ENCODE results near the gene ACOT9.

ACOT9 gene

DNA sequence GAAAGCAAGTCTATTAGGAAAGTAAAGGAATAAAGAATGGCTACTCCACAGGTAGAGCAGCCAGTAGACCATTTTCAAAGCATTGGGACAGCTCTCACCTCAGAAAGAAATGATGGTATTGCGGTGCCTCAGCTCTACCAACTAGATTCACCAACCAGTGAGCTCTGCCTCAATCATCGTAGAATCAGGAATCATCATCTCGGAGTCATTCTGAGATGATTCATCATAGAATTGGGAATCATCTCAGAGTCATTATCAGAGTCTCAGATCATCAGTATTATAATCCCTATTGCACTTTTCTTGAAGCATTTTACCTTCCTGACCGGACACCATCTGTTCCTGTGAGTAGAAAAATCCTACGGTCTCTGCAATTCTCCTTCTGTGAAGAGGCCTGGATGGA is 22.4 kb upstream of the ACOT9 start:
- no peak for DNase-seq (ENCODE audit: low spot score)
- H3K4me3 ChIP-seq = no peak overlapping the region
- TF ChIP-seq, protein P1, sequence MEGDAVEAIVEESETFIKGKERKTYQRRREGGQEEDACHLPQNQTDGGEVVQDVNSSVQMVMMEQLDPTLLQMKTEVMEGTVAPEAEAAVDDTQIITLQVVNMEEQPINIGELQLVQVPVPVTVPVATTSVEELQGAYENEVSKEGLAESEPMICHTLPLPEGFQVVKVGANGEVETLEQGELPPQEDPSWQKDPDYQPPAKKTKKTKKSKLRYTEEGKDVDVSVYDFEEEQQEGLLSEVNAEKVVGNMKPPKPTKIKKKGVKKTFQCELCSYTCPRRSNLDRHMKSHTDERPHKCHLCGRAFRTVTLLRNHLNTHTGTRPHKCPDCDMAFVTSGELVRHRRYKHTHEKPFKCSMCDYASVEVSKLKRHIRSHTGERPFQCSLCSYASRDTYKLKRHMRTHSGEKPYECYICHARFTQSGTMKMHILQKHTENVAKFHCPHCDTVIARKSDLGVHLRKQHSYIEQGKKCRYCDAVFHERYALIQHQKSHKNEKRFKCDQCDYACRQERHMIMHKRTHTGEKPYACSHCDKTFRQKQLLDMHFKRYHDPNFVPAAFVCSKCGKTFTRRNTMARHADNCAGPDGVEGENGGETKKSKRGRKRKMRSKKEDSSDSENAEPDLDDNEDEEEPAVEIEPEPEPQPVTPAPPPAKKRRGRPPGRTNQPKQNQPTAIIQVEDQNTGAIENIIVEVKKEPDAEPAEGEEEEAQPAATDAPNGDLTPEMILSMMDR (IDR thresholded peaks at IDR 0.05) = no peak
- H3K27ac ChIP-seq = no peak overlapping the region

DNA sequence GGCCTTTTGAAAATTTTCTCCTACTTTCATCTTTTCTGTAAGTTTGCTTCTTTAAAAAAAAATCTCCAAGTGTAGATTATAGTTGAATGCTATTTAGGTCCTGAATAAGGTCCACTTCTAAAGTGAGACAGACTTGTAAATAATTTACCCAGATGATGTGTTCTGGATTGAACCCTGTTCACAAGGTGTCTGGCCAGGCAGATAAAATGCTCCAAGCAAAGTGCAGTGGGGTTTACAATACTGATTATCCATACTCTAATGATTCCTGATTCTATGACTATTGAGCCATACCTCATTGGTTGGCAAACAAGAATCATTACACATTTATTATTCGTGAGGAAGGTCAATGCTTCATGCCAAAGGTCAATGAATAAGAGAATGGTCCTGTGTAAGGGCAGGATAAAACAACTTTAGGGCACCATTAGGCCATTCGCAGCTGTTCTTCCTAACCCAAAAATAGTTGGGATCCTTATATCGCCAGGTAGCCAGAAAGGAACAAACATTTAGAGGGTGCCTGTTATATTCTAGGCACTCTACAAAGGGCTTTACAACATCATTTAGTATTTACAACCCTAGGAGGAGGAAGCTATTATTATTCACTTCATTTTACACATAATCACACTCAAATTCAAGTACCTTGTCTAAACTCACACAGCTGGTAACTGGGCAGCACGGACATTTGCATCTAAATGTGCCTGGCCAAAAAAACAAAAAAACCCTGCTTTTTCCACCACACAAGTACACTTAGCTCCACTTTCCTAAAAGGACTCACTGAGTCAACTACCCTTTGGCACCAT is 21.3 kb upstream of the ACOT9 start:
- Histone ChIP-seq H3K27ac (no peak overlapping the region), H3K4me3 (no peak overlapping the region)
- no peak for DNase-seq (ENCODE audit: low spot score)
- TF ChIP-seq, protein P1 (IDR thresholded peaks at IDR 0.05) = no peak

DNA sequence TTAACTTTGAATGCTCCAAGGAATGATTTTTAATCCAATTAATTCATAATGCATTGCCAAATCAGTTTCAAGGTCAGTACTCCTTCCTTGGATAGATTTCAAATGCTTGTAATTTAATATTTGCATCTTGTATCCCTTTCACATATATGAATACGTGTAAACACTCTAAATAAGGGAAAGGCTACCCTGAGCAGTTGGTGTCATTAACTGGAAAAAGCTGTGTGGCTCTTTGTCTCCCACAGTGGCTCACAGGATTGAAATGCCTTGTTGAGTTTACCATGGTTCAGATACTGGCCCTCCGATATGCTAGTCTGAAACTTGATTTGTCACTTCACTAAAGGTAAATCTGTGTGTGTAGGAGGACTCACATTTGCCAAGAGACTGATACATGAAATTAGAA is 16.7 kb upstream of the ACOT9 start:
- DNase-seq (ENCODE audit: low spot score) = no peak
- no peak overlapping the region for H3K4me3 ChIP-seq
- TF ChIP-seq, protein P1 (IDR thresholded peaks at IDR 0.05) = no peak
- no peak overlapping the region for H3K27ac ChIP-seq

DNA sequence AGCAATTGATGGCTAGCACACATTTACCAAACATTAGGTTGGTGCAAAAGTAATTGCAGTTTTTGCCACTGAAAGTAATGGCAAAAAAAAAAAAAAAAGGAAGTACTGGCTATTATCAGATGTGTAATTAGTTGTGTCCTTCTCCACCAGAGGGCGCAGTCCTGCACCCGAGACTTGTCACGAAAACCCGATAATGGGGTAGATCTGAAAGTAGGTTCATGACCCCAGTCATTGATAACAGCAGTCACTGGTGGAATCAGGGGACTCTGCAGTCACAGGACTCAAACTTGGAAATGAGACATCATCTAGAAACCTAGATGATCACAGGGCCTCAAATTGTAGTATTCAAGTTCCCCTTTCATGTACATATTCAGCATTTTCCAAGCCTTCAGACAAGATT is 13.1 kb upstream of the ACOT9 start:
- DNase-seq (ENCODE audit: low spot score) = no peak
- TF ChIP-seq, protein P1 (IDR thresholded peaks at IDR 0.05) = no peak
- H3K27ac ChIP-seq = no peak overlapping the region
- no peak overlapping the region for H3K4me3 ChIP-seq

DNA sequence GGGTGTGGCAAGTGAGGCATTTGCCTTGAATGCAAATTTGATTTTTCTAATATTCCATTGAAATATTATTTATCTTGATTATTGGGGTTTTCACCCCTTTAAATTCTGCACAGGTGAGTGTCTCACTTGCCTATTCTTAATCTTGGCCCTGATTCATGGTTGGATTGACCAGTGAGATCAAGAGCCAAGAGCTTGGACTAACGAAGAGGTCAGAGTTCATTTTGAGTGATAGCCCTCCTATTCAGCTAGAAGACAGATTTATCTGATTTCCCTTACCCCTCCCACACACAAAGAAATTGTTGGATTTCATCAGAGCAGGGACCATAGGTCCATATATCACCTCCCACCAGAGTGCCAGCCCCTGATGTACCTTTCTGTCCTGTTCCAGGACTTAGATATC is 11.6 kb upstream of the ACOT9 start:
- Histone ChIP-seq H3K27ac (no peak overlapping the region), H3K4me3 (no peak overlapping the region)
- TF ChIP-seq, protein P1 (IDR thresholded peaks at IDR 0.05) = no peak
- no peak for DNase-seq (ENCODE audit: low spot score)

DNA sequence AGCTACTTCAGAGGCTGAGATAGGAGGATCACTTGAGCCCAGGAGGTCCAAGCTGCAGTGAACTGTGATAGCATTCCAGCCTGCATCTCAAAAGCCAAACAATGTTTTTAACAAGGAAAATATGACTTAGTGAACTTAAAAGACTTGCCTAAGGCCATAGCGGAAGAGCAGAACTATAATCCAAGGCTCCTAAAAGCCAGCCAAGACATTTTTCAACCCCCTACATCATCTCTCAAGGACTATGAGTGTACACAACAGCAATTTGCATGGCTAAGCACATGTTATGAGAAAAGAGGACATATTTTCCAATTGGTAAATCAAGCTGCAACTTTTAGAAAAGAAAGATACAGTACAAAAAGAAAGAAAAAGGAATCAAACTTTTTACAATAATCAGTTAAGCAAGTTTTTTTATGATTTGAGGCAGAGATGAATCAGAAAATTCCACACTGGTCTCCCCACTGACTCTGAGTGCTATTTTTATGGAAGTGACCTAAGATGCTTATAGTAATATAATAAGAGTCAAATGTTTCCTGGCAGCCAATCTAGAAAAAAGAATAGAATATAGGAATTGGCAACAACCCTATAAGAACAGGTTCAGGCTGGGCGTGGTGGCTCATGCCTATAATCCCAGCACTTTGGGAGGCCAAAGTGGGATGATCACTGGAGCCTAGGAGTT is 9.8 kb upstream of the ACOT9 start:
- no peak for DNase-seq (ENCODE audit: low spot score)
- peak overlapping the region; percentile 46 to 54 for H3K27ac ChIP-seq
- TF ChIP-seq, protein P1 (IDR thresholded peaks at IDR 0.05) = no peak
- no peak overlapping the region for H3K4me3 ChIP-seq

DNA sequence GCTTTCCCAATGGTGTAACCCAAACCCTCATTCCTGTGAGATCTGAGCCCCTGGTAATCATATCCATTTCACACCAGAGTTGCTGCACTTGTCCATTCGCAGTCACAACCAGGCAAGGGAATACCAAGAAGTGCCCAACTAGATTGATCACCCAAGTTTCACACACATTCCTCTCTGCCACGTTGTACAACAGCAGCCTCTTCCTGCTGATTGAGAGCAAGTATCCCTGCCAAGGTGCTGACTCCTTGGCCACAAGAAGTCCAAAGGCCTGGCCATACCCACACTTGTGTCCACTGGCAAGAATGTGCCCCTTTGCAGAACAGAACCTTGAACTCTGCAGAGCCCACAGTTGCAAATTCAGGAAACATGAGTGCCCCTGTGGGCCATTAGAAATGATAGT is 6.5 kb upstream of the ACOT9 start:
- H3K27ac ChIP-seq = no peak overlapping the region
- TF ChIP-seq, protein P1 (IDR thresholded peaks at IDR 0.05) = no peak
- DNase-seq (ENCODE audit: low spot score) = no peak
- H3K4me3 ChIP-seq = no peak overlapping the region

Measured in coronary artery (tissue), 2 donors.